ENCODE measurements around the gene ARPC4.

The ARPC4 gene

GRCh38 chr3:9768141-9768775 lies 24.6 kb upstream of the ARPC4 start:
- no peak for TF ChIP-seq TEAD4 (IDR thresholded peaks at IDR 0.05)
- no peak for TF ChIP-seq USF1 (IDR thresholded peaks at IDR 0.05)
- TF ChIP-seq NFIC (IDR thresholded peaks at IDR 0.05) = no peak
- TF ChIP-seq REST (IDR thresholded peaks at IDR 0.05; ENCODE audit: low read depth) = no peak
- TF ChIP-seq CREB1 (IDR thresholded peaks at IDR 0.05; ENCODE audit: low read depth) = no peak
- TF ChIP-seq FOXM1 (IDR thresholded peaks at IDR 0.05; ENCODE audit: borderline replicate concordance, low read depth) = no peak
- no peak for TF ChIP-seq TCF12 (IDR thresholded peaks at IDR 0.05; ENCODE audit: low read depth)
- no peak for TF ChIP-seq CEBPB (IDR thresholded peaks at IDR 0.05)
- TF ChIP-seq EGR1 (IDR thresholded peaks at IDR 0.05) = no peak
- TF ChIP-seq ZBTB7A (IDR thresholded peaks at IDR 0.05; ENCODE audit: low read depth) = no peak
- TF ChIP-seq YY1 (IDR thresholded peaks at IDR 0.05; ENCODE audit: low read depth) = no peak
- no peak for TF ChIP-seq TAF1 (IDR thresholded peaks at IDR 0.05; ENCODE audit: low read depth)
- no peak for TF ChIP-seq EP300 (IDR thresholded peaks at IDR 0.05; ENCODE audit: borderline replicate concordance)
- TF ChIP-seq RAD21 (IDR thresholded peaks at IDR 0.05; ENCODE audit: low read depth) = no peak
- no peak for TF ChIP-seq MAX (IDR thresholded peaks at IDR 0.05)

- TF ChIP-seq MAX (IDR thresholded peaks at IDR 0.05) (no peak), EP300 (IDR thresholded peaks at IDR 0.05; ENCODE audit: borderline replicate concordance) (no peak), CEBPB (IDR thresholded peaks at IDR 0.05) (no peak), RAD21 (IDR thresholded peaks at IDR 0.05; ENCODE audit: low read depth) (no peak), REST (IDR thresholded peaks at IDR 0.05; ENCODE audit: low read depth) (no peak), FOXM1 (IDR thresholded peaks at IDR 0.05; ENCODE audit: borderline replicate concordance, low read depth) (no peak), TAF1 (IDR thresholded peaks at IDR 0.05; ENCODE audit: low read depth) (no peak), EGR1 (IDR thresholded peaks at IDR 0.05) (no peak), ZBTB7A (IDR thresholded peaks at IDR 0.05; ENCODE audit: low read depth) (no peak), YY1 (IDR thresholded peaks at IDR 0.05; ENCODE audit: low read depth) (no peak), TCF12 (IDR thresholded peaks at IDR 0.05; ENCODE audit: low read depth) (no peak), USF1 (IDR thresholded peaks at IDR 0.05) (no peak), NFIC (IDR thresholded peaks at IDR 0.05) (no peak), TEAD4 (IDR thresholded peaks at IDR 0.05) (no peak), CREB1 (IDR thresholded peaks at IDR 0.05; ENCODE audit: low read depth) (no peak)
Measured at GRCh38 chr3:9769012-9769411, 23.9 kb upstream of the ARPC4 start.

- no peak for TF ChIP-seq EGR1 (IDR thresholded peaks at IDR 0.05)
- TF ChIP-seq ZBTB7A (IDR thresholded peaks at IDR 0.05; ENCODE audit: low read depth) = peak; percentile 30; the same call in 1 of the 2 replicates
- TF ChIP-seq YY1 (IDR thresholded peaks at IDR 0.05; ENCODE audit: low read depth) = no peak
- TF ChIP-seq REST (IDR thresholded peaks at IDR 0.05; ENCODE audit: low read depth) = no peak
- TF ChIP-seq FOXM1 (IDR thresholded peaks at IDR 0.05; ENCODE audit: borderline replicate concordance, low read depth) = no peak
- TF ChIP-seq MAX (IDR thresholded peaks at IDR 0.05) = peak; percentile 62
Measured at GRCh38 chr3:9769426-9770275, 23.2 kb upstream of the ARPC4 start, which contains the start of gene CAMK1. TSS of gene CAMK1 (minus strand) at chr3:9769947. CDS start at chr3:9767749, 2,198 bp downstream.

All from Ishikawa (cell line).